C4-2B (cell line): ENCODE results near the gene H2AZ1.

Experiments used
- CTCF ChIP-seq: fragments of 450-650 bp; conservative IDR thresholded peaks from 2 replicates; pipeline ENCODE4 v1.5.1; 2017; ENCODE audit warnings: mild to moderate bottlenecking
- ZFX ChIP-seq: fragments of 450-650 bp; IDR thresholded peaks from 2 replicates; pipeline ENCODE4 v1.6.1; 2017

GRCh38 chr4:99965674-99966350 is 15.7 kb upstream of the H2AZ1 start:
- TF ChIP-seq CTCF (no peak), ZFX (no peak)
